Activated CD8-positive, alpha-beta memory T cell treated with anti-CD3 and anti-CD28 coated beads for 48 hours (primary cell): Measurements from ENCODE around the gene KRT6A.
"Not testable (repeated sequence)": the region's sequence is repeated elsewhere in the genome, so short reads cannot be mapped to it uniquely, and the experiment has no call there.

Experiments
- DNase-seq, 3 experiments: peaks; one replicate each; pipeline ENCODE4 v3.0.0-alpha.2; 2020; ENCODE audit warnings: low read depth in 2 of 3, low spot score in 2 of 3

Gene KRT6A

DNA sequence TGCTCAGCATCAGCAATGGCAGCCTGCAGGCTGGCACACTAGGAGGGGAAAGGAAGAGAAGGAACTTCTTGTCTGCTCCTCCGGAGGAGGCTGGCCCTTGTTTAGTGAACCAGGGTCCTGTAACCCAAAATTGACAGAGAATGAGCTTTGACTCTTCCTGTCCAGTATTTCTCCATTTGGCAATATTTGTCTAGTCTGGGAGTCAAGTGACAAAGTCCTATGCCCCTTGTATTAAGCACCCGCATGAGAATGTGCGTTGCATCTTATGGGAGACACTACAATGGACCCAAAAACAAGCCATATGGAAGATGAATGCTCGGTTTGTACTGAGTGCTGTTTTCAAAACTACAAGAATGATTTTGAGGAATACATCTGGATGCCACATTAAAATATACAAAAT is 23.2 kb downstream of the KRT6A start:
- DNase-seq = no peak

DNA sequence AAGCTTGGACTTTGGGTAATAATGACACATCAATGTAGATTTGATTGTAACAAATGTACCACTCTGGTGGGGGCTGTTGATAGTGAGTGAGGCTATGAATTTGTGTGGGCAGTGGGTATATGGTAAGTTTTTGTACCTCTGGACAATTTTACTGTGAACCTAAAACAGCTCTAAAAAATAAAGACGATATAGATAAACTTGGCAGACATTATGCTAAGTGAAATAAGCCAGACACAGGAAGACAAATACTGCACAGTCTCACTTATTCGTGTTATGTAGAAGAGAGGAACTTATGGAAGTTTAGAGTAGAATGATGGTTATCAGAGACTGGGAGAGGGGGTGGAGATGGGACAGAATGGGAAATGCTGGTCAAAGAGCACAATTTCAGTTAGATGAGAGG is 28.2 kb downstream of the KRT6A start:
- no peak for DNase-seq

DNA sequence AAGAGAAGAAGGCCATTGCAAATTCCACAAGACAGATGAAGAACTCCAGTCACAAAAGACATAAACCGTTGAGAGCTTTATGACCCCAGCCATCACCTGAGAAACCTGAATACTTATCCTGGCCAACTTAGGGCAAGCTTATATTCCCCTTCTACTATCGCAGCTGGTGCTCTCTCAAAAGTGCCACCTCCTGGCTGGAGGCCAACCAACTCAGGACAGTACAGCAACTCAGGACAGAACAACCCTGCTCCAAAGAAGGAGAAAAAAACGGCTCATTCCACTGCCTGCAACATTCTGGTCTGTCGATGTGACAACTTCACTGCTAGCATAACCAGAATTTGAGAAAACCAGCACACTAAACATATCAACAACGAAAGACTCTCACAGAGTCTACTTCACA is 31.4 kb downstream of the KRT6A start:
- no peak for DNase-seq

DNA sequence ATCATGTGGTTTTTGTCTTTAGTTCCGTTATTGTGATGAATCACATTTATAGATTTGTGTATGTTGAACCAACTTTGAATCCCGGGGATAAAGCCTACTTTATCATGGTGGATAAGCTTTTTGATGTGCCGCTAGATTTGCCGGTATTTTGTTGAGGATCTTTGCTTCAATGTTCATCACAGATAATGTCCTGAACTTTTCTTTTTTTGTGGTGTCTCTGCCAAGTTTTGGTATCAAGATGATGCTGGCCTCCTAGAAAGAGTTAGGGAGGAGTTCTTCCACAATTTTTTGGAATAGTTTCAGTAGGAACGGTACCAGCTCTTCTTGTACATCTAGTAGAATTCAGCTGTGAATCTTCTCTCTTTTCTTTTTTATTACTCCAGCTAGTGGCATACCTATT is 34.2 kb downstream of the KRT6A start:
- no peak for DNase-seq

DNA sequence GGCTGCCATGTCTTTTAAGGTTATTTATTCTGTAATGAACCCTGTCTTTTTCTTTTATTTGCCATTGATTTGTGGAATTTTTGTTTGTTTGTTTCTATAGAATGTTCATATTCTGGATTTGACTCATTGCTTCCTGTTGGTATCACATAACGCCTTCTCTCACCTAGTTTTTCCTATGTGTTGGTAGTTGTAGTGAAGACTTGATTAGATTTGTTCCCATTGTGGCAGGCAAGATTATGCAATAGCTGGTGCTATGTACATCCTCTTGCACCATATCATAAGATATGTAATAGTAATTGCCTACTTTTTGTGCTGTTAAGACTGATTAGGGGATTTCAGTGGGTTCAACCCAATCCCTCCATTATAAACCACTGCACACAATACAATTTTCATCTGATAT is 37.2 kb downstream of the KRT6A start:
- DNase-seq = no peak

DNA sequence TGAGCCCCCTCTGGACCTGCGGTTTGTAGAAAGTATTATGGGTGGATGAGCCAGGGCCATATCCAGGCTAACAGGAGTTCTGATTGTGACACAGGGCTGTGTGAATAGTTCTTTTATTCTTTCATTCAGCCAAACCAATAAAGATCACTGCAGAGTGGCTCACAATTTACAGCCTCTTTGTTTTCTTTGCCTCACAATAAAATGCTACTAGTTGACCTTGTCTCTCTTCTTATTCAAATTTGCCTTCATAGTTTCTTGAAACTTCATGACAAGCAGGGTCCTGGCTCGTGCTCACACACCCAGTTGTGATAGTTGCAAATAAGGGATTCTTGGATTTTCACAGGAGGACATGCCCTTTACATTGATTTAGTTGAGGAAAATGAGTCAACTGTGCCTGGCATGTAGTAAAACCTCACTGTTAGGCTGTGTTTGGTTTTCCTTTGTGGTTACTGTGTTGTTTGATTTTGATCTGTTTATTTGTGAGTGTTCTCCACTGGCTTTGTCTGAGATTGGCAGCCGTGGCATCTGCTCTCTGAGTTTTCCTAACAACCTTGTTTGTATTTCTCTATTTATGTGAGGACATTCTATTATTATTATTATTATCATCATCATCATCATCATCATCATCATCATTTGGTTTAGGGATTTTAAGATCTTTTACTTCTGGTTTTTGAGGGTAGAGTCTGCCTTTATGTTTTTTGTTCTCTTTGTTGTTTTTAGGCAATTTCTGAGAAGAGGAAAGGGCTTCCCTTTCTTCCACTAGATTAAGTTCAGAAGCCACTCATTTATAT is 38.5 kb downstream of the KRT6A start:
- DNase-seq = no peak

DNA sequence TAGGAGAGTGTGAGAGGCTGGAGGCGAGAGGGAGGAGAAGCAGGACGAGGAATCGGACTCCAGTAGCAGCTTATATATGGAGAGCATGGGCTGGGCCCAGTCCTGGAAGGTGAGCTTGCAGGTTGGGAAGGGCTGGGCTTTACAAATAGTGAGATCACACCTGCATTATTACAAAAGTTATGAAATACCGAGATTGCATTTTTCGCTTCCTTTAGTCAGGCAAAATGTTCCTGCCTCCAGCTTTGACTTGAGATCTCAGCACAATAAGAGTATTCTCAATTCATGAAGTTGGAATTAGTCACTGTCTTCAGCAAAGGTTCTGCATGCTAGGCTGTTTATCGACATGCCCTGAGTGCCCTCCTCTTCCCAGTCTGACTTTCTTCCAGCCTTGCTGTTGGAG is 41.0 kb downstream of the KRT6A start, which contains the start of gene KRT6B:
Gene KRT6B (minus strand): TSS at position 46 of the 400 bp plus-strand sequence. CDS start 68 bp downstream, outside the sequence.
- no peak for DNase-seq

DNA sequence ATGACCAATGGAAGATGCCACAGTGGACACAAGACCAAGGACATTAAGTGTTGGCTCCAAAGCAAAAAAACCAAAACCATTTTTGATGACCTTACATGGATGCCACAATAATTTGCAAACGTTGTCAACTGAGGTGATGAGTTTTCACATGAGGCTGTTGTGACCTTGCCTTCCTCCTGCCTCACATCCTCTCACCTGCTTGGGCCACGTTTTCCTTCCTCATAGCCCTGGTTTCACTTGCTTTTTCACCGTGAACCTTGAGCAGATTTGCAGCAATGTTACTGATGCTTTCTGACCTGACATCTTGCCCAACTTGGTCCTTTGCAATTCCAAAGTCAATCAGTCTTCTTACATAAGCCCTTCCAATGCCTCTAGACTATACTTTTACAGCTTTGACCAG is 44.8 kb downstream of the KRT6A start:
- no peak for DNase-seq

DNA sequence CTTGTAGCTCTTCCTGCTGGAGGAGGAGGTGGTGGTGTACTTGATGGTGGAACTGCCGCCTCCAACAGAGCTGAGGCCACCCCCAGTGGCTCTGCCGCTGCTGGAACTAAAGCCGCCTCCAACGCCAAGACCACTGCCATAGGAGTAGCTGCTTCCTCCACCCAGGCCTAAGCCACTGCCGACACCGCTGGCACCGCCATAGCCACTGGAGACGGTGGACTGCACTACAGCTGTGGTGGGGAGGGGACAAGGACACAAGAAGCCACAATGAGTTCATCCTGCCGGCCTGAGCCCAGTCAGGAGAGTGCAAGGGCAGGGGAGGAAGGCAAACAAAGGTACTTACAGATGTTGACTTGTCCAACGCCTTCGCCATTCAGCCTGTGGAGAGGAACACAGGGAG is 45.9 kb downstream of the KRT6A start:
- not testable (repeated sequence) for DNase-seq

DNA sequence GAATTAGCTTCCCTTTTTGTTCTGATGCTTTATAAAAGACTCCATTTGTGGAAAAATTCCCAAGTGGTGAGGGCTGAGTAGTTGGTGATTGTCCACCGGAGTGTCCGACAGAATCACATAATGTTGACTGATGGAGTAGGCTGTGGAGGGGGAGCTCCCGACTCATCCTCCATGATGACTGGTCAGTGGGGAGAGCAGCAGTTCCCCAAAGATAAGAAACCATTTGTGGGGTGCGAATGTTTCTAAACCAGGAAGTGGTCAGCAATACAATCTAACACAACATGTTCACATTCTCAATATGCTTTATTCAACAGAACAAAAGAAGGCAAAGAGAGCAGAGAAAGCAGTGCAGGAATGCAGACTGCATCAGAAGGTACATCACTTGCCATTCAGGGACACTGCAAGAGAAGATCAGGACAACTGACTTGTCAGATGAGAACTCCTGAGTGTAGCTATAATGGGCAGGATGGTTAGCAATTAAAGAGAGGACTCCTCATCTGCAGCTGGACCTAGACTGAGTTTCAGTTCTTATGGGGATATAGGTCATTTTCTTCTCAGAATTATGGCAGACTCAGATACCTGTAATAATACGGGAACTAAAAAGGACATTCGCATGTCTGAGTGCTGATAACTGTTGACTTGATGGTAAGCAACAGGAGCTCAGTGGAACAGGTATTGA is 46.6 kb downstream of the KRT6A start:
- DNase-seq = no peak

DNA sequence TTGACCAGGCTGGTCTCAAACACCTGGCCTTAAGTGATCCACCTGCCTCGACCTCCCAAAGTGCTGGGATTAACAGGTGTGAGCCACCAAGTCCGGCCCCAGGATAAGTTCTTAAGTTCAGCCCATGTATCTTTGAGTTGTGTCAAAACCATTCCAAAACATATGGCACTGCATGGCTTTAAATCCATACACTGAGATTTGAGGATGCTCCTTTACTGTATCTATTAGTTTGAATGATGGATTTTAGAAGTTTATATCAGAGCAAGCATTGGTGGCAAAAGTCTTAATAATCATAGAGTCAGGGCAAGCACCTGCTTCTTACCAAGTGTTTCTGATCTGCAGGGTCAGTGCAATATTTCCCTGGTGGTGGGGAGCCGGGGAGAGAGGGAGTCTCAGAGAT is 47.2 kb downstream of the KRT6A start:
- DNase-seq = no peak

DNA sequence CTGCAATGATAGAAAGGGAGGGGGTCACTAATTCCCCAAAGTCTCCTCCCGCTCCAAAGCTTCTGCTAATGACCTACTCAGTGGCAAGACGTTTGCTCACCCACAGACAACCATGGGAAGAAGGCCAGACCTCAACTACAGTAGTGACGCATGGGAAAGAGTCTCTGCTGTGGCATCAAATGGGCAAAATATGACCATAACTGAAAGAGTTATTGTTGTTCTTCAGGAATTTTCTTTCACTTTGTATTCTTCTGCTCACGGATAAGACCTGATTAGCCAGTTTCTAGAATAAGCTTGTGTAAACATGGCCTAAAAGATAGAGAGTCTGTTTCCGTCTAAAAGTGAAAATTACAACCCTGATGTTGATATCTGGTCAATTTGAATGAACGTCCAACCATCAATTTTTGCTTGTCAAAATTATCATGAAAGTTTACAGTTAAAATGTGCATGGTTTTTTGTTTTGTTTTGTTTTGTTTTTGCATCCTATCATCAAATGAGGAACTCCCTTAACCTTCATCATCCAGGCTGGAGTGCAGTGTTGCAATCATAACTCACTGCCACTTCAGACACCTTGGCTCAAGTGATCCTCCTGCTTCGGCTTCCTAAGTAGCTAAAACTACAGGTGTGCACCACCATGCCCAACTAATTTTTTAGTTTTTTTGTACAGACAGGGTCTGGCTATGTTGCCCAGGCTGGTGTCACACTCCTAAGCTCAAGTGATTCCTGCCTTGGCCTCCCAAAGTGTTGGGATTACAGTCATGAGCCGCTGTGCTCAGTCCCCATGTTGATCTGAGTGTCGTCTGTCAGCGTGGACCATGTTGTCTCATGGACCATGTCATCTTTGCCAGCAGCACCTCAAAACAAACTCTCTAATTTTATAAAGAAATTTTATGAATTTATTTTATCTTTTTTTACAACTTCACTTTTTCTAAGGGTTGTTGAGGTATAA is 48.1 kb downstream of the KRT6A start:
- no peak for DNase-seq

DNA sequence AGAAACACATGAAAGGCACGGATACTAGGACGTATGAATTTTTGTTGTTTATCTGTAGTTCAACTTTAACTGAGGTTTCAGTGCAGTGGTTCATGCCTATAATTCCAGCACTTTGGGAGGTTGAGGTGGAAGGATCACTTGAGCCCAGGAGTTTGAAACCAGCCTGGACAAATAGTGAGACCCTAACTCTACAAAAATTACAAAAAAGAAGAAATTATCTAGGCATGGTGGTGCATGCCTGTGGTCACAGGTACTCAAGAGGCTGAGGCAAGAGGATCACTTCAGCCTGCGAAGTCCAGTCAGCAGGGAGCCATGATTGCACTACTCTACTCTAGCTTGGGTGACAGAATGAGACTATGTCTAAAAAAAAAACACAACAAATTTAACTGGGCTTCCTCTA is 49.1 kb downstream of the KRT6A start:
- no peak for DNase-seq

DNA sequence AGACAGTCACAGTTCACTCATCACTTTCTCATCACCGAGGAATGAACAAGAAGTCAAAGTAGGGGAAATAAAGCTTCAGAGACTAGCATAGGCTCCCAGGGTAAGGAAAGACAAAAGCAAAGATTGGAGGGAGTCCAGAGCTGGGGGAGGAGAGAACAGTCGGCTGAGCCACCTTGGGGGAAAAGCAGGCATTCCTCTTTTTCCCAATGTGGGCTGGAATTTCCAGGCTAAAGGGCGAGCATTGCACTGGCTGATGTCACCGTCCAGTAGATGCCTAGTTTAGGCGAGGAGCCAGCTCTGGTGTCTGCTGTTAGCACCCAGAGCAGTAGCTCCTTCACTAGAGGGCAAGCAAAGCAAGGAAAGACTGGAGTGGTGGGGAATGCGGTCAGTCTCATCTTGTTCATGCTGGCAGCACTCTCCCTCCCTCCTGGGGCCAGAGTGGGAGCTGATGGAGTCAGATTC is 50.4 kb downstream of the KRT6A start:
- DNase-seq = no peak

DNA sequence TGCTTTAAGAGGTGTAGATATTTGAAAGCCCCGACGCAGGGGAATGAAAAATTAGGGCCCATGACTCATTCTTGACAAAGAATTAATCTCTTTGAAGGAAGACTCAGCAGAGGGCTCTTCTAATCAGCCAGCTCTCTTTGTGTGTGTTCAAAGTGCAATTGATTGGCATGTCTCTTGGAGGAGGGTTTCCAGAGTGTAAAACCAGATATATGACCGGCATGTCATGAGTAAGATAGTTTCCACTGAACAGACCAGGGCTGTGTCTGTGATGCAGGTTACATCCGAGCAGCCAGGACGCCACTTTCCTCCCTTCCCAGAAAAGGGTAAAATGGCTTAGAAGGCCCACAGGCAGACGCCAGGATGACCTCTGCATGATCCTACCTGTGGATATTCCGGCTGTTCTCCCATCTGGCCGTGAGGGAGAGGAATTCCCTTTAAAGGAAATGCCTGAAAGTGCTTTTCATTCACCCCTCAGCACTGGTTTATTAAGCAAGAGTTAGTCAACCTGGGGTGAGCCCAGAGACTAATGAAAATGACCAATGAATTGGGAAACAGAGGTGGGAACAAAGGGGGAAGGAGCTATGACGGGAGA is 51.6 kb downstream of the KRT6A start:
- no peak for DNase-seq

DNA sequence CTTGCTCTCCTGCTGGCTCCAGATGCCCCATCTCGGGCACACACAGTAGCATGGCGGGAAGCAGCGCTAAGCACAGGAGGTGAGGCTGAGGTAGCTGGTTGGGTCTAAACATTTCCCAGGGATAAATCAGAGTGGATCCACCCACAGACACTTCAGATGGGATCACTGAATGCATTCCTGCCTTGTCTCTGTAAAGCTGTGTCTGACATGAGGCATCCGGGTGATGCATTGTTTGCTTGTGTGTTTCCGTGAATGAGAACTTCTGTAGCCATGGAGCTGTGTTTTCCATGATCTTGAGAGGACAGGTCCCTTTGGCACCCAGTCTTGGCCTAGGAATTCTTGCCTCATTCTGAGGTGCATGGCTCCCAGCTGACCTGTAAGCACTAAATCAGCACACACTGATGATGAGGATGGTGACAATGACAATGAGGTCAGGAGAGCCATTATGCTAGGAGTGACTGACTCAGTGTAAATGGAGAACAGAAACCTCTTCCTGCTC is 52.2 kb downstream of the KRT6A start:
- no peak for DNase-seq

DNA sequence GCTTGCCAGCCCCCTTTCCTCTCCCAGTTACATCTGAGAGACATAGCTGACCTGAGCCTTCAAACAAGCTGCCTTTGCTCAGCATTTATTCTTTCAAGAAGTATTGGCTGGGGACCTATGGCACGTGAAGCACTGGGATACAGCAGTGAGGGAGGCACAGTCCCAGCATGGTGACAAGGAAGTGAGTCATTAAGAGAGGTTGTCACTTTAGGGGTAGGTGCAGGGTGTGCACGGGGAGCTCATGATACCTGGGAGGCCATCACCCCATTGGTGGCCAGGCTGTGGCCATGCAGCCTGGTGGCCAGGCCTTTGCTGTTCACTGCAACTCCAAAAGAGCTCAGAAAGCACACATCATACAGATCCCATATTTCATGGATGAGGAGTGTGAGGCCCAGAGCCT is 53.2 kb downstream of the KRT6A start:
- DNase-seq = no peak

DNA sequence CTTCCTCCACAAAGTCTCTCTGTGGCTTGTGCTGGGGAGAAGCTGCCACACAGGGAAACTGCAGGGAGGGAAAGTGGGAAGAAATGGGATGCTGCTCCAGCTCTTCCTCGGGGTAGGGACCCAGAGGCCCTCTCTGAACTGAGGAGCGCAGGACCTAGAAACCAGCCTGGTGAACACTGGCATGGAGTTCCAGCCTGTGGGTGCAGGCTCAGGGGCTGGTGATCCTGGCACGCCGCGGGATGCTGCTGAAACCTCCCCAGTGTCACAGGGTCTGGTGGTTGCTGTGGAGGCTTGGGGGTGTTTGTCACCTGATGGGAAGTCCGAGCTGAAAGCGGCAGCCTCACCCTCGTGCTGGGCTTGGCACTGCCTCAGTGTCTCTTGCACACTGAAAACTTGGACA is 53.6 kb downstream of the KRT6A start:
- no peak for DNase-seq

DNA sequence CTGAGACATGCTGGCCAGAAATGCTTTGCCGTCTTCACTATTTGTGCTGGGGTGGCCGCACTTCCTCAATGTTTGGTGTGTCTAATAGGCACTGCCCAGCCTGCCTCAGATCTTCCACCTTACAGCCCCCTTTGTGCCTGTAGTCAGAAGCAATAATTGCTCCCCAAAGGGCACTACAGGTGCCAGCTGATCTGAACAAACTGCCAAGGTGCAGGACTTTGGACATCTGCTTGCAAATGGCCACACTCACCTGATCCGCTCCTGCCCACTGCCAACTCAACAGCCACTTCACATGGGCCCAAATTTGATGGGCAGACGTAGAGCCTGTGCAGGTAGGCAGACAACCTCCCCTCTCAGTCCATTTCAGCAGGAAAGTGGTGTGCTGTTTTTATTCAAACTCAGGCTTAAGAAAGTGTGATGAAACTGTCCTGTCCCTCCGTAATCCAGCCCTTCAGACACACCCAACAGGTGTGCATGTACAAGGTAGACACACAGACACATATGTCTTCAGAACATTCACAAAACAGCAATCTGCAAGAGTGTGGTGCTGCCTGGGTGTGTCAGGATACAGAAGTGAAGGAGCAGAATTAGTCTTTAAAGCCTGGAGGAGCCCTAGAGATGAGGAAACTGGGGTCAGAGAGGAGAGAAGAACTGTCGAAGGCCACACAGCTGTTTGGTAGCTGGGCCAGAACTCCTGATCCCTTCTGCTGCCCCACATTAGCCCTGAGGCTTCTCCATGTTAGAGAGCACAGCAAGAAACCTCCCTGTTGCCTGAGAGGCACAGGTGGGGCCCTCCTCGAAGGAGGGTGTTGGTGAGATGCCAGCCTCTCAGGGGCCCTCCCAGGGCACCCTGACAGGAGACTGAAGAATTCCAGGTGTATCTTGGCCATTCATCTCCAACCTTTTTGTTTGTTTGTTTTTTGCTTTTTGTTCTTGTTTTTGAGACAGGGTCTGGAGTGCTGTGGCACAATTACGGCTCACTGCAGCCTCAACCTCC is 54.5 kb downstream of the KRT6A start:
- DNase-seq = no peak

DNA sequence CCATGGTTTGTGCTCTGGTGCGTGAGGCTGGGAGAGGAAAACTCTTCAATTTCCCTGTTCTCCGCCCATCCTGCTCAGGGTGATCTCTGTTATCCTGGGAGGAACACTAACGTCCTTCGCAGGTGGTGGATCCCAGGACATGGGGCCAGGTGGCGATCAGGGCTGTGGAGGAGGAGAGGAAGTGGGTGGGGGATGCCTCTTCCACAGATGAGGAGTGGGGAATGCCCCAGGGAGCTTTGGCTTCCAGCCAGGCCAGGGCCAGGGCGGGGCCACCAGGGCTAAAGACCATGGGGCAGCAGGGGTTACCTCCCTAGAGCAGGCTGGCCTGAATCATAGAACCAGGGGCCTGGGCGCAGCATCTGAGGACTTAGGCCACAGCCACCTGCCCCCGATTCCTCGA is 55.5 kb downstream of the KRT6A start:
- DNase-seq = no peak
